CD8-positive, alpha-beta memory T cell (primary cell): ENCODE data around the gene NEO1. TPM values are rescaled to one million over a fixed set of nuclear protein-coding genes. Genes with fewer than 3 reads are reported as not detected.

Experiments used
- CTCF ChIA-PET: fragments of 350-600 bp; sonication (Branson Sonifier 250); formaldehyde crosslinking; loops from one replicate; lab custom pipeline; 2021; ENCODE audit warnings: antibody characterized with exemption; lab: Charles Lee
- POLR2A ChIA-PET: fragments of 350-600 bp; sonication (Branson Sonifier 250); formaldehyde crosslinking; loops from one replicate; lab custom pipeline; 2021; ENCODE audit warnings: antibody characterized with exemption; lab: Charles Lee
- DNase-seq, 5 donors: peaks; one replicate each; pipeline versions ENCODE4 v3.0.0 to v3.0.0-alpha.2; 2020 to 2022; ENCODE audit warnings: mixed read lengths in 1 of 5
- H3K27ac ChIP-seq: one replicate; pipeline ENCODE4 v1.7.0; 2013; ENCODE audit warnings: low read depth, mild to moderate bottlenecking, low read length, moderate library complexity
- H3K27me3 ChIP-seq: 2 replicates; pipeline ENCODE4 v1.7.0; 2013; ENCODE audit warnings: low read length, mild to moderate bottlenecking; ENCODE audit not compliant: insufficient read depth, poor library complexity, severe bottlenecking
- H3K36me3 ChIP-seq: 2 replicates; pipeline ENCODE4 v1.7.0; 2013; ENCODE audit warnings: mild to moderate bottlenecking, low read length, moderate library complexity; ENCODE audit not compliant: insufficient read depth
- H3K4me1 ChIP-seq: 2 replicates; pipeline ENCODE4 v1.7.0; 2013; ENCODE audit warnings: mild to moderate bottlenecking, low read length, moderate library complexity; ENCODE audit not compliant: insufficient read depth
- H3K4me3 ChIP-seq: 2 replicates; pipeline ENCODE4 v1.7.0; 2013; ENCODE audit warnings: mild to moderate bottlenecking, low read length
- H3K9me3 ChIP-seq: 2 replicates; pipeline ENCODE4 v1.7.0; 2013; ENCODE audit warnings: mild to moderate bottlenecking, low read length
- H3K27ac Mint-ChIP-seq, 8 donors: one replicate each; pipeline ENCODE4 v1.8.0; 2020 to 2021; ENCODE audit warnings: mixed read lengths in 8 of 8, mild to moderate bottlenecking in 6 of 8, inconsistent platforms in 3 of 8, moderate library complexity in 3 of 8
- H3K27me3 Mint-ChIP-seq, 2 donors: one replicate each; pipeline ENCODE4 v1.8.0; 2020 to 2021; ENCODE audit warnings: mixed read lengths in 2 of 2, mild to moderate bottlenecking in 1 of 2, moderate library complexity in 1 of 2
- H3K36me3 Mint-ChIP-seq, 3 donors: one replicate each; pipeline ENCODE4 v1.8.0; 2020 to 2021; ENCODE audit warnings: mixed read lengths in 3 of 3, inconsistent platforms in 1 of 3, mild to moderate bottlenecking in 1 of 3
- H3K4me1 Mint-ChIP-seq, 3 donors: one replicate each; pipeline ENCODE4 v1.8.0; 2020 to 2021; ENCODE audit warnings: mixed read lengths in 3 of 3, inconsistent platforms in 1 of 3, mild to moderate bottlenecking in 1 of 3
- H3K4me3 Mint-ChIP-seq, 7 donors: one replicate each; pipeline ENCODE4 v1.8.0; 2020 to 2021; ENCODE audit warnings: mixed read lengths in 7 of 7, mild to moderate bottlenecking in 6 of 7, moderate library complexity in 4 of 7, inconsistent platforms in 2 of 7
- H3K9me3 Mint-ChIP-seq, 5 donors: one replicate each; pipeline ENCODE4 v1.8.0; 2020 to 2022; ENCODE audit warnings: mixed read lengths in 5 of 5, mild to moderate bottlenecking in 3 of 5, moderate library complexity in 2 of 5, inconsistent platforms in 1 of 5
- polyA plus RNA-seq: library from polyadenylated mRNA; unstranded; fragments of 300-500 nt; fragmentation: Illumina TruSeq; gene quantifications from one replicate; pipeline ENCODE4 v1.2.3, GENCODE V29; 2021
- total RNA-seq, 2 experiments: library from RNA; stranded (reverse); gene quantifications; one replicate each; pipeline ENCODE4 v1.2.3, GENCODE V29; 2021

The NEO1 gene
- total and polyA plus RNA-seq, 3 experiments from 2014 or later = 3.9 to 9.1 (median 6.5) TPM

- Histone ChIP-seq H3K9me3 (no peaks in the 10 kb centered on the region), H3K27me3 (no peaks in the 10 kb centered on the region), H3K27ac (no peak overlapping the region), H3K36me3 (no peaks in the 10 kb centered on the region), H3K4me1 (no peaks in the 10 kb centered on the region), H3K4me3 (no peak overlapping the region)
- ChIA-PET CTCF (no interaction called here), POLR2A (no interaction called here)
- H3K9me3 Mint-ChIP-seq = no peaks in the 10 kb centered on the region
- no peak overlapping the region for H3K27ac Mint-ChIP-seq
- peaks cover 5 to 32% (median 22%) of the 10 kb centered on the region in 3 donors for H3K36me3 Mint-ChIP-seq
- DNase-seq = no peak
- no peak overlapping the region for H3K4me3 Mint-ChIP-seq
- H3K4me1 Mint-ChIP-seq = no peaks in the 10 kb centered on the region
- H3K27me3 Mint-ChIP-seq = no peaks in the 10 kb centered on the region
Measured at GRCh38 chr15:73284090-73284716, 231.9 kb downstream of the NEO1 start.

- Histone ChIP-seq H3K9me3 (no peaks in the 10 kb centered on the region), H3K27me3 (no peaks in the 10 kb centered on the region), H3K36me3 (no peaks in the 10 kb centered on the region), H3K4me1 (no peaks in the 10 kb centered on the region), H3K27ac (no peak overlapping the region), H3K4me3 (no peak overlapping the region)
- Mint-ChIP-seq H3K4me1 (no peaks in the 10 kb centered on the region), H3K36me3 (peaks cover 6 to 32% (median 25%) of the 10 kb centered on the region in 3 donors), H3K27ac (no peak overlapping the region), H3K9me3 (no peaks in the 10 kb centered on the region), H3K27me3 (no peaks in the 10 kb centered on the region), H3K4me3 (no peak overlapping the region)
- ChIA-PET CTCF (interaction anchor here (1.5 to 3.7 kb wide), 2 partner anchors 12 to 18 kb away, joined by 3 to 15 read pairs; no protein-coding TSS in a partner anchor), POLR2A (no interaction called here)
- no peak for DNase-seq
Measured at GRCh38 chr15:73286311-73286710, 234.0 kb downstream of the NEO1 start.

- no peaks in the 10 kb centered on the region for H3K9me3 ChIP-seq
- Mint-ChIP-seq H3K27me3 (no peaks in the 10 kb centered on the region), H3K4me1 (no peaks in the 10 kb centered on the region), H3K9me3 (no peaks in the 10 kb centered on the region), H3K4me3 (no peak overlapping the region), H3K27ac (no peak overlapping the region), H3K36me3 (peaks cover 6 to 32% (median 25%) of the 10 kb centered on the region in 3 donors)
- H3K4me1 ChIP-seq = no peaks in the 10 kb centered on the region
- H3K27ac ChIP-seq = no peak overlapping the region
- CTCF ChIA-PET = interaction anchor here (1.5 to 3.7 kb wide), 2 partner anchors 13 to 18 kb away, joined by 3 to 15 read pairs; no protein-coding TSS in a partner anchor
- H3K36me3 ChIP-seq = no peaks in the 10 kb centered on the region
- no peak overlapping the region for H3K4me3 ChIP-seq
- DNase-seq = no peak
- H3K27me3 ChIP-seq = no peaks in the 10 kb centered on the region
- POLR2A ChIA-PET = no interaction called here
Measured at GRCh38 chr15:73287019-73287418, 234.8 kb downstream of the NEO1 start.

GRCh38 chr15:73291441-73291840 lies 239.2 kb downstream of the NEO1 start:
- no peak for DNase-seq
- no peak overlapping the region for H3K4me3 Mint-ChIP-seq
- Histone ChIP-seq H3K36me3 (no peaks in the 10 kb centered on the region), H3K27ac (no peak overlapping the region), H3K4me1 (no peaks in the 10 kb centered on the region), H3K27me3 (no peaks in the 10 kb centered on the region), H3K9me3 (no peaks in the 10 kb centered on the region), H3K4me3 (no peak overlapping the region)
- POLR2A ChIA-PET = no interaction called here
- H3K27me3 Mint-ChIP-seq = no peaks in the 10 kb centered on the region
- no peak overlapping the region for H3K27ac Mint-ChIP-seq
- no peaks in the 10 kb centered on the region for H3K9me3 Mint-ChIP-seq
- CTCF ChIA-PET = interaction anchor here (1.3 kb wide), 1 partner anchor 14 kb away, joined by 6 read pairs; no protein-coding TSS in a partner anchor
- H3K36me3 Mint-ChIP-seq = peaks cover 6 to 32% (median 27%) of the 10 kb centered on the region in 3 donors
- no peaks in the 10 kb centered on the region for H3K4me1 Mint-ChIP-seq

GRCh38 chr15:73293773-73294172 lies 241.5 kb downstream of the NEO1 start:
- Histone ChIP-seq H3K9me3 (no peaks in the 10 kb centered on the region), H3K36me3 (no peaks in the 10 kb centered on the region), H3K27me3 (no peaks in the 10 kb centered on the region), H3K27ac (no peak overlapping the region), H3K4me3 (no peak overlapping the region), H3K4me1 (no peaks in the 10 kb centered on the region)
- Mint-ChIP-seq H3K36me3 (peaks cover 6 to 22% (median 18%) of the 10 kb centered on the region in 3 donors), H3K9me3 (no peaks in the 10 kb centered on the region), H3K4me1 (no peaks in the 10 kb centered on the region), H3K4me3 (no peak overlapping the region), H3K27ac (no peak overlapping the region), H3K27me3 (peaks cover 0 to 3% of the 10 kb centered on the region in 2 donors)
- ChIA-PET POLR2A (no interaction called here), CTCF (no interaction called here)
- no peak for DNase-seq

- Histone ChIP-seq H3K9me3 (no peaks in the 10 kb centered on the region), H3K27me3 (no peaks in the 10 kb centered on the region), H3K4me3 (no peak overlapping the region), H3K27ac (no peak overlapping the region), H3K4me1 (no peaks in the 10 kb centered on the region), H3K36me3 (no peaks in the 10 kb centered on the region)
- DNase-seq = no peak
- Mint-ChIP-seq H3K27me3 (peaks cover 0 to 3% of the 10 kb centered on the region in 2 donors), H3K4me3 (no peak overlapping the region), H3K36me3 (peaks cover 4 to 21% (median 11%) of the 10 kb centered on the region in 3 donors), H3K27ac (no peak overlapping the region), H3K4me1 (no peaks in the 10 kb centered on the region), H3K9me3 (no peaks in the 10 kb centered on the region)
- ChIA-PET POLR2A (no interaction called here), CTCF (no interaction called here)
Measured at GRCh38 chr15:73295630-73296286, 243.5 kb downstream of the NEO1 start.

GRCh38 chr15:73296609-73297353 lies 244.5 kb downstream of the NEO1 start:
- no peaks in the 10 kb centered on the region for H3K36me3 ChIP-seq
- no peak for DNase-seq
- no peak overlapping the region for H3K4me3 Mint-ChIP-seq
- ChIA-PET POLR2A (no interaction called here), CTCF (interaction anchor here (1.5 kb wide), 1 partner anchor 387 kb away, joined by 3 read pairs; no protein-coding TSS in a partner anchor)
- H3K36me3 Mint-ChIP-seq = peaks cover 4 to 25% (median 14%) of the 10 kb centered on the region in 3 donors
- H3K4me1 Mint-ChIP-seq = no peaks in the 10 kb centered on the region
- H3K27ac ChIP-seq = no peak overlapping the region
- H3K9me3 ChIP-seq = no peaks in the 10 kb centered on the region
- no peaks in the 10 kb centered on the region for H3K27me3 ChIP-seq
- H3K4me3 ChIP-seq = no peak overlapping the region
- H3K27me3 Mint-ChIP-seq = peaks cover 0 to 3% of the 10 kb centered on the region in 2 donors
- H3K9me3 Mint-ChIP-seq = no peaks in the 10 kb centered on the region
- H3K4me1 ChIP-seq = no peaks in the 10 kb centered on the region
- peak overlapping the region in 2 of 8 donors; percentile 66 to 85 for H3K27ac Mint-ChIP-seq
